ENCODE results near the gene PHOSPHO2. TPM values are rescaled to one million over a fixed set of nuclear protein-coding genes. Genes with fewer than 3 reads are reported as not detected.

PHOSPHO2 gene
- polyA plus RNA-seq, 4 donors, result 3.8 to 22.1 (median 5.3) TPM

DNA sequence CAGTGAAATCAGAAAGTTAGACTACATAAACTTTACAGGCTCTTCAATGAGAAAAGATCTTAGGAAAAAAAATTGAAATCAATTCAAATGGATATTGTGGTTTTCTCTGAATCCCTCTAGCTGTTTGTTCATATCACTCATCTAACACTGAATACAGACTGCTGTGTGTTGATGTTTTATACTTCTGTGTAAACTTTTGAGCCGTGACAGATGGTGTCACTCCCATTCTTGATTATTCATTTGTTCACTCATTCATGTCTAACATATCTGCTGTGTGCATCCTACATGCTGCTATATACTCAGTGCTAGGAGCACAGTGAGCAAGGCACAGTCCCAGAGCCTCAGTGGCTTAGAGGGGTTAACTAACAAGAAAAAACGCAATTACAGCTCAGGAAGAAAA, 52.0 kb downstream of the PHOSPHO2 start:
- 74 to 86% (median 77%) methylated on average over 2 of the region's 2 CpGs for WGBS, 3 donors
- no peak overlapping the region for H3K4me3 ChIP-seq (ENCODE audit: low read depth in 1 of 3, low read length in 3 of 3)
- no peaks in the 10 kb centered on the region for H3K27me3 ChIP-seq (ENCODE audit: control insufficient read depth in 3 of 3, insufficient read depth in 3 of 3, low read length in 3 of 3)
- FAIRE-seq (no peak), DNase-seq (no peak)
- H3K4me1 ChIP-seq (ENCODE audit: control insufficient read depth in 3 of 3, insufficient read depth in 2 of 3, low read depth in 1 of 3, low read length in 2 of 3), result no peaks in the 10 kb centered on the region
- peaks cover 0 to 37% (median 3%) of the 10 kb centered on the region in 3 donors for H3K36me3 ChIP-seq (ENCODE audit: control insufficient read depth in 3 of 3, insufficient read depth in 2 of 3, low read depth in 1 of 3, low read length in 3 of 3)
- H3K27ac ChIP-seq (ENCODE audit: low read depth in 1 of 3, low read length in 2 of 3), result no peak overlapping the region
- H3K9me3 ChIP-seq (ENCODE audit: control insufficient read depth in 2 of 2, insufficient read depth in 1 of 2, low read depth in 1 of 2, low read length in 1 of 2), result no peaks in the 10 kb centered on the region

DNA sequence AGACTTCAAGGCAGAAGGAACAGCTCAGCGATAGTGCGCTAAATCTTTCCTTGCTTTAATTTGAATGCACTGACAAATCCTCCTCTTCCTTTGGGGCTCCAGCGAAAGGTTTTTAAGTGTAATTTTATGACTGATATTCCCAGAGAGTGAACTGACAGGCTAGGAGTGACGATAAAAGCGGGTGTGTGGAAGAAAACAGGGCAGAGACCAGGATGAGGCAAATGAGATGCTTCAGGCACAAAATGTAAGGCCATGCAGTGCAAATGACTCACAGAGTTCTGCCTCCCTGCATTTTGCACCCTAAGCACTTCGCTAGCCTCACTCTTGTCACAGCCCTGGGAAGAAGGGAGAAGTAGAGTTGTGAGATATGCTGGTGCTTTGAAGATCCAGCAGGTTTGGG, 54.0 kb downstream of the PHOSPHO2 start:
- Histone ChIP-seq H3K36me3 (ENCODE audit: control insufficient read depth in 3 of 3, insufficient read depth in 2 of 3, low read depth in 1 of 3, low read length in 3 of 3) (peaks cover 0 to 34% (median 3%) of the 10 kb centered on the region in 3 donors), H3K27ac (ENCODE audit: low read depth in 1 of 3, low read length in 2 of 3) (no peak overlapping the region), H3K27me3 (ENCODE audit: control insufficient read depth in 3 of 3, insufficient read depth in 3 of 3, low read length in 3 of 3) (no peaks in the 10 kb centered on the region), H3K4me3 (ENCODE audit: low read depth in 1 of 3, low read length in 3 of 3) (no peak overlapping the region), H3K4me1 (ENCODE audit: control insufficient read depth in 3 of 3, insufficient read depth in 2 of 3, low read depth in 1 of 3, low read length in 2 of 3) (no peaks in the 10 kb centered on the region), H3K9me3 (ENCODE audit: control insufficient read depth in 2 of 2, insufficient read depth in 1 of 2, low read depth in 1 of 2, low read length in 1 of 2) (no peaks in the 10 kb centered on the region)
- WGBS, 3 donors, result 77 to 81% (median 81%) methylated on average over 6 of the region's 6 CpGs
- no peak for FAIRE-seq
- no peak for DNase-seq

Other genes starting within 250 kb of the PHOSPHO2 start
- 1 to 10 TPM in 2 of 4 donors, under 1 TPM in 2; 0.81 to 4.2 (median 1.8) TPM for gene BBS5, start 215.0 kb upstream of the PHOSPHO2 start, polyA plus RNA-seq
- gene KLHL41, start 184.8 kb upstream of the PHOSPHO2 start, polyA plus RNA-seq, result 1 to 10 TPM in 3 of 4 donors, under 1 TPM in 1; 0.31 to 9.3 (median 2.1) TPM
- gene FASTKD1, start 120.6 kb upstream of the PHOSPHO2 start, polyA plus RNA-seq, result 100 to 1,000 TPM in 1 of 4 donors, 10 to 100 TPM in 3; 32.1 to 110 (median 52.6) TPM
- gene PPIG, start 110.1 kb upstream of the PHOSPHO2 start, polyA plus RNA-seq, result 10 to 100 TPM; 33.5 to 72.9 (median 50.8) TPM
- gene CFAP210, start 64 bp upstream of the PHOSPHO2 start, polyA plus RNA-seq, result under 1 TPM in 2 of 4 donors, not detected in 2; 0.09 to 0.27 TPM
- gene KLHL23, start 39.4 kb downstream of the PHOSPHO2 start, polyA plus RNA-seq, result 10 to 100 TPM in 1 of 4 donors, 1 to 10 TPM in 3; 3.2 to 37.6 (median 5.4) TPM
- gene SSB, start 104.4 kb downstream of the PHOSPHO2 start, polyA plus RNA-seq, result 100 to 1,000 TPM in 1 of 4 donors, 10 to 100 TPM in 3; 47.6 to 115 (median 67.4) TPM
- 10 to 100 TPM; 44.3 to 75.8 (median 51.2) TPM for gene METTL5, start 130.4 kb downstream of the PHOSPHO2 start, polyA plus RNA-seq
- 10 to 100 TPM in 2 of 4 donors, 1 to 10 TPM in 2; 8.1 to 21.6 (median 10.1) TPM for gene UBR3, start 133.0 kb downstream of the PHOSPHO2 start, polyA plus RNA-seq

All from small intestine (tissue), 7 donors.